Measurements from ENCODE around the gene ARHGEF9.

DNA sequence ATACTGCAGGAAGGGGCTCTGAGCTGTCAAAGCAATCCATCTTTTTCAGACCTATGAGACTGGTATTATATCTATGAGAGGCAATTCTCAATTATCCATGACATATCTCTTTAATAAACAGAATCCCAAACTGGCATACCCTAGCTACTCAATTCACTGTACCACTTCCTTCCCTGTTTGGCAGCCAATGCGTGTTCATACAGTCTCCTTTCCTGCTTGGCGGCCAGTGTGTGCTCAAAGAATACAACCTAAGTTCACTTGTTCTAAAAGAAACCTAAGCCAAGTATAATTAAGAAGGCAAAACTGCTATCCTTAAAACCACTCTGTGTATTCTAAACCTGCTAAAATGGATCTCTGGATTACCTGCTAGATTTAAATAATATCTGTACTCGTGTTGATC lies 38.3 kb downstream of the ARHGEF9 start:
- TF ChIP-seq POLR2AphosphoS5 (IDR thresholded peaks at IDR 0.05) (no peak), POLR2A (IDR thresholded peaks at IDR 0.05) (no peak)
- TF ChIP-seq, protein P1, sequence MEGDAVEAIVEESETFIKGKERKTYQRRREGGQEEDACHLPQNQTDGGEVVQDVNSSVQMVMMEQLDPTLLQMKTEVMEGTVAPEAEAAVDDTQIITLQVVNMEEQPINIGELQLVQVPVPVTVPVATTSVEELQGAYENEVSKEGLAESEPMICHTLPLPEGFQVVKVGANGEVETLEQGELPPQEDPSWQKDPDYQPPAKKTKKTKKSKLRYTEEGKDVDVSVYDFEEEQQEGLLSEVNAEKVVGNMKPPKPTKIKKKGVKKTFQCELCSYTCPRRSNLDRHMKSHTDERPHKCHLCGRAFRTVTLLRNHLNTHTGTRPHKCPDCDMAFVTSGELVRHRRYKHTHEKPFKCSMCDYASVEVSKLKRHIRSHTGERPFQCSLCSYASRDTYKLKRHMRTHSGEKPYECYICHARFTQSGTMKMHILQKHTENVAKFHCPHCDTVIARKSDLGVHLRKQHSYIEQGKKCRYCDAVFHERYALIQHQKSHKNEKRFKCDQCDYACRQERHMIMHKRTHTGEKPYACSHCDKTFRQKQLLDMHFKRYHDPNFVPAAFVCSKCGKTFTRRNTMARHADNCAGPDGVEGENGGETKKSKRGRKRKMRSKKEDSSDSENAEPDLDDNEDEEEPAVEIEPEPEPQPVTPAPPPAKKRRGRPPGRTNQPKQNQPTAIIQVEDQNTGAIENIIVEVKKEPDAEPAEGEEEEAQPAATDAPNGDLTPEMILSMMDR (IDR thresholded peaks at IDR 0.05) = no peak

All from suprapubic skin (tissue), 4 donors.